ENCODE measurements around the gene ENTPD3. TPM values are rescaled to one million over a fixed set of nuclear protein-coding genes. Genes with fewer than 3 reads are reported as not detected.

The ENTPD3 gene
- total RNA-seq, 1 experiment from 2014 or later: not detected

DNA sequence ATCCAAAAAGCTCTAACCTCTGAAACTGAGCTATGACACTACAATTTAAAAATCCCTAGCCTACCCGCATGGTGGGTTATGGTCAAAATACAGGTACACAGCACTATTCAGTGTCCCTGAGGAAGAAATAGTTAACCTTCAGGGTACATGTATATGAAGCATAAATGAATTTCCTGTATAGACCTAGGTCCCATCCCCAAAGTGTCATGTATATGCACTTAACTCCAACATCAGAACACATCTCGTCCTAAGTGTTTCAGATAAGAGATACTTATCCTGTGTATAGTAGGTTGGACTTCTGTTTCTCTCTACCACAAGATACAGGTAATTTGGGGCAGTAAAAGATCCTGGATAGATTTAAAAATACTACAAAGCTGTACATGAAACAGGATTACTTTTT, 76.6 kb downstream of the ENTPD3 start:
- H4K20me1 ChIP-seq (ENCODE audit: control insufficient read depth, insufficient read depth, insufficient read length): peaks cover 2% of the 10 kb centered on the region

More for the DNA sequence above, 76.6 kb downstream of the ENTPD3 start:
- no peak overlapping the region for H2AFZ ChIP-seq (ENCODE audit: low read length)
- DNase-seq: no peak
- no CpG with 5 or more reads among the region's 2 CpGs for WGBS (ENCODE audit: extremely low coverage, insufficient read length, low lambda C conversion rate)
- no peak overlapping the region for H2BK5ac ChIP-seq (ENCODE audit: insufficient read length, low read length)
- H3K9me3 ChIP-seq (ENCODE audit: control insufficient read depth, low read depth, low read length): no peaks in the 10 kb centered on the region
- H2BK120ac ChIP-seq (ENCODE audit: low read depth, low read length, poor library complexity, severe bottlenecking): no peak overlapping the region
- H4K8ac ChIP-seq (replicated peaks; ENCODE audit: insufficient read length, low read depth, low read length): no peak overlapping the region
- no peak overlapping the region for H3T11ph ChIP-seq (ENCODE audit: low read length)
- Mint-ChIP-seq H3K27ac (no peak overlapping the region; a peak in 1 of 7 replicates), H3K4me1 (peaks cover 14% of the 10 kb centered on the region in 2 experiments), H3K27me3 (ENCODE audit: low read depth) (no peaks in the 10 kb centered on the region), H3K4me3 (no peak overlapping the region), H3K36me3 (ENCODE audit: insufficient read depth in 1 of 3, low read depth in 3 of 3) (peaks cover 36 to 72% (median 61%) of the 10 kb centered on the region in 3 experiments; a peak in 6 of 7 replicates), H3K9me3 (no peaks in the 10 kb centered on the region)
- no peaks in the 10 kb centered on the region for H3K79me1 ChIP-seq (ENCODE audit: insufficient read depth, low read depth, low read length, poor library complexity, severe bottlenecking)
- H3K4me2 ChIP-seq (ENCODE audit: insufficient read depth, insufficient read length, low read length): no peak overlapping the region
- H3K4me1 ChIP-seq (ENCODE audit: insufficient read depth, low read length): no peaks in the 10 kb centered on the region
- H2BK12ac ChIP-seq (ENCODE audit: insufficient read length, low read depth, low read length): no peak overlapping the region
- H3K27ac ChIP-seq (ENCODE audit: insufficient read length, low read depth, low read length): no peak overlapping the region
- no peak overlapping the region for H4K91ac ChIP-seq (ENCODE audit: insufficient read length, low read depth, low read length)
- no peak overlapping the region for H4K5ac ChIP-seq (ENCODE audit: insufficient read length, low read depth, low read length)
- H2BK15ac ChIP-seq (ENCODE audit: low read depth, low read length): no peak overlapping the region
- H3K27me3 ChIP-seq (ENCODE audit: insufficient read depth, low read length): no peaks in the 10 kb centered on the region
- no peak overlapping the region for H3K23ac ChIP-seq (ENCODE audit: insufficient read length, low read depth, low read length)
- H3K23me2 ChIP-seq (ENCODE audit: insufficient read length, low read depth, low read length, poor library complexity, severe bottlenecking): no peaks in the 10 kb centered on the region
- TF ChIP-seq, protein P1, sequence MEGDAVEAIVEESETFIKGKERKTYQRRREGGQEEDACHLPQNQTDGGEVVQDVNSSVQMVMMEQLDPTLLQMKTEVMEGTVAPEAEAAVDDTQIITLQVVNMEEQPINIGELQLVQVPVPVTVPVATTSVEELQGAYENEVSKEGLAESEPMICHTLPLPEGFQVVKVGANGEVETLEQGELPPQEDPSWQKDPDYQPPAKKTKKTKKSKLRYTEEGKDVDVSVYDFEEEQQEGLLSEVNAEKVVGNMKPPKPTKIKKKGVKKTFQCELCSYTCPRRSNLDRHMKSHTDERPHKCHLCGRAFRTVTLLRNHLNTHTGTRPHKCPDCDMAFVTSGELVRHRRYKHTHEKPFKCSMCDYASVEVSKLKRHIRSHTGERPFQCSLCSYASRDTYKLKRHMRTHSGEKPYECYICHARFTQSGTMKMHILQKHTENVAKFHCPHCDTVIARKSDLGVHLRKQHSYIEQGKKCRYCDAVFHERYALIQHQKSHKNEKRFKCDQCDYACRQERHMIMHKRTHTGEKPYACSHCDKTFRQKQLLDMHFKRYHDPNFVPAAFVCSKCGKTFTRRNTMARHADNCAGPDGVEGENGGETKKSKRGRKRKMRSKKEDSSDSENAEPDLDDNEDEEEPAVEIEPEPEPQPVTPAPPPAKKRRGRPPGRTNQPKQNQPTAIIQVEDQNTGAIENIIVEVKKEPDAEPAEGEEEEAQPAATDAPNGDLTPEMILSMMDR (conservative IDR thresholded peaks at IDR 0.05): no peak
- H2BK20ac ChIP-seq (ENCODE audit: low read depth, low read length, poor library complexity, severe bottlenecking): no peak overlapping the region
- H3K4ac ChIP-seq (ENCODE audit: low read depth, low read length): no peak overlapping the region
- H3K56ac ChIP-seq (ENCODE audit: insufficient read length, low read depth, low read length): no peak overlapping the region
- no peak overlapping the region for H3K14ac ChIP-seq (ENCODE audit: insufficient read depth, low read length)
- no peak overlapping the region for H3K9ac ChIP-seq (ENCODE audit: extremely low read depth, insufficient read length, low read length)
- no peaks in the 10 kb centered on the region; the same call in 1 of the 2 replicates for H3K79me2 ChIP-seq (ENCODE audit: insufficient read depth, low read length)
- H2AK5ac ChIP-seq (ENCODE audit: insufficient read length, low read length): no peak overlapping the region
- no peak overlapping the region for H3K18ac ChIP-seq (ENCODE audit: insufficient read length, low read depth, low read length)

Data from H9 (cell line).